Activated naive CD4-positive, alpha-beta T cell treated with anti-CD3 and anti-CD28 coated beads, Interleukin-2, amount 50 U/mL, for 16 hours (primary cell): Measurements from ENCODE around the gene HERC2.
"Not testable (repeated sequence)": the region's sequence is repeated elsewhere in the genome, so short reads cannot be mapped to it uniquely, and the experiment has no call there.

Source experiments
- DNase-seq: peaks from one replicate; pipeline ENCODE4 v3.0.0-alpha.2; 2020

The HERC2 gene

GRCh38 chr15:28128031-28128430 is 193.9 kb downstream of the HERC2 start:
- no peak for DNase-seq

- DNase-seq = no peak
Observed at GRCh38 chr15:28127036-28127435, 194.9 kb downstream of the HERC2 start.

DNA sequence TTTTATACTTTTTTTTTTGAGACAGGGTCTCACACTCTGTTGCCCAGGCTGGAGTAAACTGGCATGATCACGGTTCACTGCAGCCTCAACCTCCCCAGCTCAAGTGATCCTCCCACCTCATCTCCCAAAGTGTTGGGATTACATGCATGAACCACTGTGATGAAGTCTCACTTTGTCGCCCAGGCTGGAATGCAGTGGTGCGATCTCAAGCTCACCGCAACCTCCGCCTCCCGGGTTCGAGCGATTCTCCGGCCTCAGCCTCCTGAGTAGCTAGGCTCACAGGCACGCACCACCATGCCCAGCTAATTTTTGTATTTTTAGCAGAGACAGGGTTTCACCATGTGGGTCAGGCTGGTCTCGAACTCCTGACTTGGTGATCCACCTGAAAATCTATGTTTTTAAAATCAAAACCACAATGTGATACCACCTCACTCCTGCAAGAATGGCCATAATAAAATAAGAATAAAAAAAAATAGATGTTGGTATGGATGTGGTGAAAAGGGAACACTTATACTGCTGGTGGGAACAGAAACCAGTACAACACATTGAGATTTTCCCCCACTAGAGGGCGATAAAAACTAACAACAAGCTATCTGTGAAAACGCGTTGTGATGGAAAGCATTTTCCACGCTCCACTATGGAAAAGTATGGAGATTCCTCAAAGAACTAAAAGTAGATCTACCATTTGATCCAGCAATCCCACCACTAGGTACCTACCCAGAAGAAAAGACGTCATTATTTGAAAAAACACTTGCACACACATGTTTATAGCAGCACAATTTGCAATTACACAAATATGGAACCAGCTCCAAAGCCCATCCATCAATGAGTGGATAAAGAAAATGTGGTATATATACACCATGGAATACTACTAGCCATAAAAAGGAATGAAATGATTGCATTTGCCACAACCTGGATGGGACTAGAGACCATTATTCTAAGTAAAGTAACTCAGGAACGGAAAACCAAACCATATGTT is 196.0 kb downstream of the HERC2 start:
- DNase-seq = no peak

- DNase-seq = no peak
Observed at GRCh38 chr15:28124841-28125240, 197.1 kb downstream of the HERC2 start.

- DNase-seq = peak; percentile 29
Observed at GRCh38 chr15:28123408-28124023, 198.5 kb downstream of the HERC2 start.

DNA sequence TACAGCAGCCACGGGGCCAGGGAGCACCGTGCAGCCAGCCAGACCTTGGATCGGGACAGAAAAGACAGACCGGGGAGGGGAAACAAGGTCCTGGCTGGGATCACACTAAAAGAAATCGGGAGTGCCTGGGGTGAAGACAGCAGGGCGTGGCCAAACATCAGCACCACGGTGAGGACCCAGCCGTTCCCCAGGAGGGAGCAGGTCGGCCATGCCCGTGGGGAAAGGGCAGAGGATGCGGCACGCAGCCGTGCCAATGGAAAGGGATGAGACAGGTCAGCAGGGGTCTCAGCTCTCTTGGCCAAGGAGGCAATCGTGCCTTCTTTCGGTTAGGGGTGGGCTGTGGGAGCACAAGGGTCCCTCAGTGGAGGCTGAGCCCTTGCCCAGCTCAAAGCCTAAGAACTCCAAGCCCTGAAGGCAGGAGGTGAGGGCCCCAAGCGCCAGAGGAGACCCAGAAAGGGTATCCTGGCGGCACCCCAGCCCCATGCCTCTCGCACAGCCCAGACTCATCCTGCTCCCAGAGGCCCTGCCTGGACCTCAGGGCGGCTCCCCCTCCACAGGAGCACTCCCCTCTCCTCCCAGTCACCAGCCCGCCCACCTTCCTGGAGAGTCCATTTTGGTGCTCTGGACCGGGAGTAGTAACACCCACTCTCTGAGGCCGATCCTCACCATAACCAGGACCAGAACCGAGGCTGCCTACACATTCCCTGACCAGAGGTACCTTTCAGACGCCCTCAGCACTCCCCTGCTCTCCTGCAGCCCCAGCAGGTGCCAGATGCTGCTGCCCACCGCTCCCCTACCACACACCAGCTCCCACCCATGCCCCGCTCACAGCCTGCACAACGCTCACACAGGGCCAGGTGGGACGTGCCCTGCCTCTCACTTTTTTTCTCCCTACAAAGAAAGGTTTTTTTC is 199.7 kb downstream of the HERC2 start:
- DNase-seq = no peak

- not testable (repeated sequence) for DNase-seq
Observed at GRCh38 chr15:28121577-28121976, 200.4 kb downstream of the HERC2 start.

- DNase-seq = no peak
Observed at GRCh38 chr15:28120359-28120640, 201.7 kb downstream of the HERC2 start.

GRCh38 chr15:28118531-28118930 is 203.4 kb downstream of the HERC2 start:
- no peak for DNase-seq

DNA sequence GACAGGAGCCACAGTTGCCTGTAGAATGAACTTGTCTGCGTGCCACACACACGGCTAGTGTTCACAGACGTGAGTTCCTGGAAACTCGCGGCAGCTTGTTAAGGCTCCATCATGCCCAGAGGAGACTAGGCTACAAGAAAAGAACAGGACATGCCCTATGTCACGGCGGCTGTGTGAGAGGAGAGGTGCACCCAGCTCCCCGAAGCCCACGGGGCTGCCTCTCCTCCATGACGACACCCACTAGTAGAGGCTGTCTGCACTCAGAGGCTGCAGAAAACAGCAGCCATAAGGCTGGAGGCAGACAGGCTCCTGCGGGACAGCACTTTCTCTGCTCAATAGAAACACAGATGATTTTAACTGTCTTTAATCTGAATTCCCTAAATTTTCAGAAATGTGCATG is 203.9 kb downstream of the HERC2 start:
- DNase-seq = no peak

GRCh38 chr15:28117432-28117990 is 204.5 kb downstream of the HERC2 start:
- DNase-seq = no peak

DNA sequence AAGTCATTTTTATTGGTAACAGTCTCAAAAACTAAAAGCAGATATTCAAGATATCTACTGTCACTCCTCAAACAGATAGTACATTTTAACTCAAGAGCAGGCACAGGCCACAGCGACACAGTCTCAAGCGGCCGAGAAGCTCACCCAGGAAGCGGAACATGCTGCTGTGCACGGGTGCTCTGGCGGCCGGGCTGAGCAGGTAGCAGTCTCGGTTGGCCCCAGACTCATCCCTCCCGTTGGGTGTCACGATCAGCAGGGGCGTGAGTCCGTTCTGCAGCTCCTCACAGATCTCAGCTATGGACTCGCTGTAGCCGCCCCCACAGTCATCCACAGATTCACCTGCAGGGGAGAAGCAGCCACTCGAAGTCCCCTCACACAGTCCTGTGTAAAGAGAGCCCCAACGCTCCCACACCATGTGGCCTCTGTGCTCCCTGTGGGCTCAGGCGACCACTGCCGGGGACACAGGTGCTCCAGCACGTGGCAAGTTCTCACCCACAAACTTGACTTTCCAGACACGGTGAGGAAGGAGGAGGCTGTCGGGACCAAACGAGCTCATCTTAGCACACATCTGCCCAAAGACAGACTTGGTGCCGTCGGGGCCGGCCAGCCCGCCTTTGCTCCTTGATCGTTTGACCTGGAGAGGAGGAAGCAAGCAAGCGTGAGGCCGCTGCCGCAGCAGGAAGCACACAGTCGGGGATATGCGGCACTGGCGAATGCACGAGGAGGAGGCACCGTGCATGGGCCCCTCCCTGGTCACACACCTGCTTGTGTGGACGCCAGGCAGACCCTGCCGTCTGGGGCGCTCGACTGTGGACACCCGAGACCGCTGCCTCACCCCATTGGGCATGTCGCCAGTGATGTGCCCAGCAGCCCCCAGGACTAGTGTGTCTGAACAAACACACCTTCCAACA is 205.2 kb downstream of the HERC2 start:
- no peak for DNase-seq

DNA sequence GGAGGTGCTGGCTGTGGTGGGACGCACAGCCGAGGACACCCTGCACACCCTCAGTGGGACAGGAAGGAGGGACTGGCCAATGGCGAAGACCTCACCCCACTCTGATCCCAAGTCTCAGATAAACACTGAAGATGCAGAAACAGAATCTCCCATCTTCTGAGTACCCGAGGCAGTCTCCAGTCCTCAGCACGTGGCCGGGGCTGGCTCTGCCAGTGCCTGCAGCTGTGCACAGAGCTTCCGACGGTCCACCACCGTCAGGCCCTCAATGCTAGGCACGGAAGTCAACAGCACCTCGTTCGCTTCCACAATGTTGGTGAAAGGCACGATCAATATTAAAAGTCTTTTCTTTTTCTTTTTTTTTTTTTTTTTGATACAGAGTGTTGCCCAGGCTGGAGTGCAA is 206.1 kb downstream of the HERC2 start:
- no peak for DNase-seq

- no peak for DNase-seq
Observed at GRCh38 chr15:28114721-28115622, 207.0 kb downstream of the HERC2 start.

DNA sequence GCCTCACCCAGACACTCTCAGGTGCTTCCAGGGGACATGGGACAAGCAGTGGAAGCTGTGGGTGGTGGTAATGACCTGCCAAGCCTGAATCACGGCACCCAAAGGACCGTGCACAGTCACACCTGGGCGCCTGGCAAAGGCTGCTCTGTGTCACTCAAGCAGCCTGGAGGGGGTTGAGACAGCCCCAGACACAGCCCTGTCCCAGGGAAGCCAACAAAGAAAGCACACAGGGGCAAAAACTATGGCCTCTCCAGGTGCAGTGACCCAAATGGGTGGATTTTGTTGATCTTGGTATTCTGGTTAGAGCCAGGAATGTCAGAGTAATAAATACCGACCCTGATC is 207.9 kb downstream of the HERC2 start:
- DNase-seq = no peak

DNA sequence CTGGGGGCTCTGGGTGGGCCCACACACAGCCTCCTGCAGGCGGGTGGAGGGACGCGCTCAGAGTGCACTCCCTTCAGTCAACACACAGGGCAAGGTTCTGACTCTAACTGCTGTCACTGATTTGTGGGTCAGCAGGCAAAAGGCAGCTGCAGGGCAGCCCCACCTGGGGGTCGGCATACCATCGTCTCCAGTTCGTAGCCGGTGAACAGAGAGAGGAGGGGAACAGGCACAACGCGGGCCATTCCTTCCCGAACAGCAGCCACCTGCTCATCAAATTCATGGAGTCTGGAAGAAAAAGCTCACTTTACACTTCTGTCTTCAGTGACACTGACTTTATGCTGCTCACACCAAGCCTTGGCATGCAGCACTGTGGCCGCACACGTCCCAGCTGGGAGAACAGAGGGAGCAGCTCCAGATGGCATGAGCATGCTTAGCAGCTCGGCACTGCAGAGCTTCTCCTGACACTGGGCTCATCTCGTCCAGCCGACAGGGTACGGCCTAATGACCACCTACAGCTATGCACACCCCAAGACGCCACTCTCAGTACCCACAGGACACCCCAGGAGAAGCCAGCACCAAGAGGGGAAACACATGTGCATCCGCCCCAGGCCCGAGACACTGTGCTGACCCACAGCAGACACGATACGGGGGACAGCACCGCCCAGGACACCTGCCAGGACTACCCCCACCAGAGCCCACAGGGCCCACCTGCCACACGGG is 208.4 kb downstream of the HERC2 start:
- DNase-seq = no peak

- no peak for DNase-seq
Observed at GRCh38 chr15:28112962-28113361, 209.0 kb downstream of the HERC2 start.

- no peak for DNase-seq
Observed at GRCh38 chr15:28112101-28112760, 209.7 kb downstream of the HERC2 start.

DNA sequence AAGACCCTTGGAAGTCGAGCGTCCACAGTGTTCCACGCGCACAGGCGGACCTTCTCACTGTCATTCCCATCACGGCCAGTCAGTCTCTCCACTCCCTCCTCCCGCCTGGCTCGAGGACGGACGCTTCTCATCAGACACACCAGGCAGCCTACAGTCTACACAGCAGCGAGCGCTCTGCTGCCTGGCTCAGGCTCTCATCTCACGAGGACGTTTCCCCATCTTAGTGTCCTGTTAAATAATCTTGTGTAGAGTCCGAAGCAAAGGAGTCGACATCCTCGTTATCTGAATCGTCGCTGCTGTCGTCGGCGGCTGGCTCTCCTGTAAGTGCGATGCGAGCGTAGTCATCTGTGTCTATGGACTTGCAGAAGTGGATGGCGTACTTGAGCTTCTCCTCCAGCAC is 210.4 kb downstream of the HERC2 start:
- DNase-seq = no peak

- DNase-seq = no peak
Observed at GRCh38 chr15:28110481-28110881, 211.5 kb downstream of the HERC2 start.
